Mesendoderm (in vitro differentiated cells): Measurements from ENCODE around the gene PSORS1C2.

Experiments
- DNase-seq: peaks from one replicate; pipeline ENCODE4 v3.0.0; 2013
- H2AK5ac ChIP-seq: 2 replicates; pipeline ENCODE4 v1.6.1; 2013; ENCODE audit warnings: low read length, inconsistent platforms
- H2BK120ac ChIP-seq: 2 replicates; pipeline ENCODE4 v1.6.1; 2013; ENCODE audit warnings: low read depth, mild to moderate bottlenecking, low read length, moderate library complexity, mixed read lengths
- H2BK15ac ChIP-seq: replicated peaks from 2 replicates; pipeline ENCODE4 v1.6.1; 2013; ENCODE audit warnings: low read depth, mild to moderate bottlenecking, moderate library complexity
- H2BK5ac ChIP-seq: 2 replicates; pipeline ENCODE4 v1.6.1; 2013; ENCODE audit warnings: low read length, inconsistent platforms
- H3K18ac ChIP-seq: 2 replicates; pipeline ENCODE4 v1.6.1; 2013; ENCODE audit warnings: mild to moderate bottlenecking, low read length, mixed read lengths
- H3K23ac ChIP-seq: one replicate; pipeline ENCODE4 v1.6.1; 2013; ENCODE audit warnings: low read length
- H3K27ac ChIP-seq: 2 replicates; pipeline ENCODE4 v1.5.1; 2013; ENCODE audit warnings: low read depth, mild to moderate bottlenecking, inconsistent platforms, low read length, moderate library complexity
- H3K27me3 ChIP-seq: 2 replicates; pipeline ENCODE4 v1.6.1; 2013; ENCODE audit warnings: low read length, control low read depth, mild to moderate bottlenecking, inconsistent platforms; ENCODE audit not compliant: insufficient read depth, poor library complexity
- H3K36me3 ChIP-seq: 2 replicates; pipeline ENCODE4 v1.6.1; 2013; ENCODE audit warnings: low read length, inconsistent platforms; ENCODE audit not compliant: control insufficient read depth, insufficient read depth
- H3K4ac ChIP-seq: one replicate; pipeline ENCODE4 v1.6.1; 2013; ENCODE audit warnings: low read depth, mild to moderate bottlenecking, low read length, moderate library complexity
- H3K4me1 ChIP-seq: 2 replicates; pipeline ENCODE4 v1.6.1; 2013; ENCODE audit warnings: low read depth, low read length, inconsistent platforms; ENCODE audit not compliant: control insufficient read depth
- H3K4me2 ChIP-seq: 2 replicates; pipeline ENCODE4 v1.6.1; 2013; ENCODE audit warnings: low read length
- H3K4me3 ChIP-seq: 2 replicates; pipeline ENCODE4 v1.5.1; 2013; ENCODE audit warnings: mild to moderate bottlenecking, low read length
- H3K56ac ChIP-seq: one replicate; pipeline ENCODE4 v1.6.1; 2013; ENCODE audit warnings: low read length
- H3K79me1 ChIP-seq: 2 replicates; pipeline ENCODE4 v1.6.1; 2013; ENCODE audit warnings: low read length, inconsistent platforms
- H3K79me2 ChIP-seq: 2 replicates; pipeline ENCODE4 v1.6.1; 2013; ENCODE audit warnings: mild to moderate bottlenecking, low read length; ENCODE audit not compliant: control insufficient read depth, insufficient read depth
- H3K9ac ChIP-seq: 2 replicates; pipeline ENCODE4 v1.6.1; 2013; ENCODE audit warnings: low read length, inconsistent platforms
- H4K5ac ChIP-seq: one replicate; pipeline ENCODE4 v1.6.1; 2013; ENCODE audit warnings: low read length
- H4K8ac ChIP-seq: one replicate; pipeline ENCODE4 v1.6.1; 2013; ENCODE audit warnings: low read depth, mild to moderate bottlenecking, control low read depth, low read length, moderate library complexity
- WGBS: extraction: QIAGEN DNeasy Blood & Tissue Kit; methylation state at CpG from one replicate; pipeline ENCODE4 v1.1.7; 2013; ENCODE audit warnings: low lambda C conversion rate, missing lambda C conversion rate; ENCODE audit not compliant: insufficient coverage; ENCODE audit errors: extremely low coverage; 5-methylcytosine and 5-hydroxymethylcytosine counted together

Gene PSORS1C2

GRCh38 chr6:31098449-31098938 lies 40.4 kb downstream of the PSORS1C2 start:
- no peak overlapping the region for H2AK5ac ChIP-seq
- DNase-seq: no peak
- no peak overlapping the region for H3K56ac ChIP-seq
- no peak overlapping the region for H3K23ac ChIP-seq
- H3K79me2 ChIP-seq: no peaks in the 10 kb centered on the region
- H3K36me3 ChIP-seq: no peaks in the 10 kb centered on the region
- no peaks in the 10 kb centered on the region for H3K79me1 ChIP-seq
- no peak overlapping the region for H3K9ac ChIP-seq
- no peaks in the 10 kb centered on the region for H3K27me3 ChIP-seq
- H3K27ac ChIP-seq: no peak overlapping the region
- H3K18ac ChIP-seq: no peak overlapping the region
- no peak overlapping the region for H3K4me2 ChIP-seq
- no peak overlapping the region for H4K5ac ChIP-seq
- H2BK5ac ChIP-seq: no peak overlapping the region
- no peak overlapping the region for H2BK15ac ChIP-seq
- no peak overlapping the region for H2BK120ac ChIP-seq
- H3K4me1 ChIP-seq: no peaks in the 10 kb centered on the region
- H4K8ac ChIP-seq: no peak overlapping the region
- no peak overlapping the region for H3K4ac ChIP-seq
- WGBS: no CpG with 5 or more reads among the region's 4 CpGs
- H3K4me3 ChIP-seq: no peak overlapping the region

DNA sequence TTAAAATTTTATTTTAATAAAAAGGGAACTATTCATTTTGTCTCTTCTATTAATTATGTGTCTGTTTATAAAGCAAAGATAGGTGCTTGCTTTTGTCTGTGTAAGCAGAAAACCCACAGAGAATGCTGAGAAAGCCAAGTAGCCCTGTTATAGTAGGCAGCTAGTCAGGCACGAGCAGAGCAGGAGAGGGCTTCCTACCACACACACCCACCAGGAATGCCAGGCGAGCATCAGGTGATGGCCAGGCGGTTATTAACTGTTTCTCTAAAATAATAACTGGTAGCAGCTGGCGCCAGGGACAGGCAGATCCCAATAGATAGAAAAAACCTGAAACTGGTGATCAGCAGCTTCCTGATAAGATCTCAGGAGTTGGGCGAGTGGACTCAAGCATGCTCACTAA lies 42.2 kb downstream of the PSORS1C2 start:
- no peaks in the 10 kb centered on the region for H3K79me2 ChIP-seq
- no peak overlapping the region for H3K9ac ChIP-seq
- no peak overlapping the region for H2BK120ac ChIP-seq
- no peak overlapping the region for H3K18ac ChIP-seq
- H4K5ac ChIP-seq: no peak overlapping the region
- no peak overlapping the region for H2BK15ac ChIP-seq
- no peak overlapping the region for H3K27ac ChIP-seq
- no peaks in the 10 kb centered on the region for H3K27me3 ChIP-seq
- no CpG with 5 or more reads among the region's 5 CpGs for WGBS
- DNase-seq: no peak
- H2AK5ac ChIP-seq: no peak overlapping the region
- H3K4ac ChIP-seq: no peak overlapping the region
- no peak overlapping the region for H4K8ac ChIP-seq
- H3K4me2 ChIP-seq: no peak overlapping the region
- H3K23ac ChIP-seq: no peak overlapping the region
- no peak overlapping the region for H2BK5ac ChIP-seq
- H3K4me3 ChIP-seq: no peak overlapping the region
- H3K56ac ChIP-seq: no peak overlapping the region
- H3K79me1 ChIP-seq: no peaks in the 10 kb centered on the region
- H3K36me3 ChIP-seq: no peaks in the 10 kb centered on the region
- no peaks in the 10 kb centered on the region for H3K4me1 ChIP-seq

DNA sequence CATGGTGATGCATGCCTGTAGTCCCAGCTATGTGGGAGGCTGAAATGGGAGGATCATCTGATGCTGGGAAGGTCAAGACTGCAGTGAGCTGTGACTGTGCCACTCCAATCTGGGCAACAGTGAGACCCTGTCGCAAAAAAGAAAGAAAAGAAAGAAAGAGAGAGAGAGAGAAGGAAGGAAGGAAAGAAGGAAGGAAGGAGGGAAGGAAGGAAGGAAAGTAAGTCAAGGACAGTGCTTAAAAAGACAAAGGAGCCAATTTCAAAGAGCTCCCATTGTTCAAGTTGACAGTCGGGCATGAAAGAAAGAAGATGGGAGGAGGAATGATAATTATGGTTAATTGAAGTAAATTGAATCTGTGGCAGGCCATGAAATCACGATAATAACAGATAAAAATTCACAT lies 42.7 kb downstream of the PSORS1C2 start:
- Histone ChIP-seq H2BK5ac (no peak overlapping the region), H2BK15ac (no peak overlapping the region), H3K18ac (no peak overlapping the region), H3K4me1 (no peaks in the 10 kb centered on the region), H3K27ac (no peak overlapping the region), H3K79me2 (no peaks in the 10 kb centered on the region), H3K4ac (no peak overlapping the region), H2BK120ac (no peak overlapping the region), H3K36me3 (no peaks in the 10 kb centered on the region), H3K4me2 (no peak overlapping the region), H3K79me1 (no peaks in the 10 kb centered on the region), H4K5ac (no peak overlapping the region), H3K56ac (no peak overlapping the region), H4K8ac (no peak overlapping the region), H3K27me3 (no peaks in the 10 kb centered on the region), H3K9ac (no peak overlapping the region), H3K23ac (no peak overlapping the region), H2AK5ac (no peak overlapping the region), H3K4me3 (no peak overlapping the region)
- DNase-seq: no peak
- no CpG with 5 or more reads among the region's 3 CpGs for WGBS

GRCh38 chr6:31094389-31094881 lies 44.4 kb downstream of the PSORS1C2 start:
- no CpG with 5 or more reads among the region's 3 CpGs for WGBS
- no peak overlapping the region for H2BK15ac ChIP-seq
- H3K56ac ChIP-seq: no peak overlapping the region
- H2AK5ac ChIP-seq: no peak overlapping the region
- H3K9ac ChIP-seq: no peak overlapping the region
- no peaks in the 10 kb centered on the region for H3K36me3 ChIP-seq
- no peak overlapping the region for H3K4ac ChIP-seq
- DNase-seq: no peak
- no peak overlapping the region for H2BK5ac ChIP-seq
- no peak overlapping the region for H2BK120ac ChIP-seq
- no peaks in the 10 kb centered on the region for H3K79me2 ChIP-seq
- no peaks in the 10 kb centered on the region for H3K4me1 ChIP-seq
- no peak overlapping the region for H4K5ac ChIP-seq
- no peak overlapping the region for H3K4me2 ChIP-seq
- no peak overlapping the region for H3K18ac ChIP-seq
- no peaks in the 10 kb centered on the region for H3K27me3 ChIP-seq
- no peak overlapping the region for H3K27ac ChIP-seq
- H3K79me1 ChIP-seq: no peaks in the 10 kb centered on the region
- H3K23ac ChIP-seq: no peak overlapping the region
- no peak overlapping the region for H3K4me3 ChIP-seq
- H4K8ac ChIP-seq: no peak overlapping the region

GRCh38 chr6:31092769-31093505 lies 45.9 kb downstream of the PSORS1C2 start:
- Histone ChIP-seq H2BK15ac (no peak overlapping the region), H3K4me3 (no peak overlapping the region), H3K79me2 (no peaks in the 10 kb centered on the region), H2BK5ac (no peak overlapping the region), H3K23ac (no peak overlapping the region), H3K27ac (no peak overlapping the region), H3K36me3 (no peaks in the 10 kb centered on the region), H3K4ac (no peak overlapping the region), H3K4me1 (no peaks in the 10 kb centered on the region), H4K8ac (no peak overlapping the region), H3K56ac (no peak overlapping the region), H3K9ac (no peak overlapping the region), H4K5ac (no peak overlapping the region), H3K27me3 (no peaks in the 10 kb centered on the region), H2AK5ac (no peak overlapping the region), H2BK120ac (no peak overlapping the region), H3K4me2 (no peak overlapping the region), H3K18ac (no peak overlapping the region), H3K79me1 (no peaks in the 10 kb centered on the region)
- no CpG with 5 or more reads among the region's 12 CpGs for WGBS
- DNase-seq: no peak

DNA sequence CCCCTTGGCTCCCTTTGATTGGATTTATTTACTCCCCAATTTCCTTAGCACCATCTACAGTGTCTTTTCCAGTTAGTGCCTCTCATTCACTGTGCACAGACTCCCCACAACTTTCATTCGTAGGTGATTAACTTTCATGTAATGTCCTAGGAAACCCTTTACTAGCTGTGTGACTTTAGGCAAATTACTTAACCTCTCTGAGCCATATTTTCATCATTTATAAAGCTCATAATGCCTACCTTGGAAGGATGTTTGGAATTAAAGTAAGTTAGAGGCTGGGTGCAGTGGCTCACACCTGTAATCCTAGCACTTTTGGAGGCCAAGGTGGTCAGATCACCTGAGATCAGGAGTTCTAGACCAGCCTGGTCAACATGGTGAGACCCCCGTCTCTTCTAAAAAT lies 46.6 kb downstream of the PSORS1C2 start:
- no peak overlapping the region for H4K5ac ChIP-seq
- no peak overlapping the region for H3K4me2 ChIP-seq
- no CpG with 5 or more reads among the region's 2 CpGs for WGBS

More for the DNA sequence above, 46.6 kb downstream of the PSORS1C2 start:
- no peaks in the 10 kb centered on the region for H3K27me3 ChIP-seq
- no peak overlapping the region for H3K4ac ChIP-seq
- H3K79me2 ChIP-seq: no peaks in the 10 kb centered on the region
- H3K18ac ChIP-seq: no peak overlapping the region
- no peak overlapping the region for H3K4me3 ChIP-seq
- no peak overlapping the region for H3K27ac ChIP-seq
- no peak overlapping the region for H3K23ac ChIP-seq
- no peak overlapping the region for H3K9ac ChIP-seq
- H3K36me3 ChIP-seq: no peaks in the 10 kb centered on the region
- H2BK15ac ChIP-seq: no peak overlapping the region
- no peak overlapping the region for H2BK5ac ChIP-seq
- H3K79me1 ChIP-seq: no peaks in the 10 kb centered on the region
- no peak overlapping the region for H2AK5ac ChIP-seq
- no peaks in the 10 kb centered on the region for H3K4me1 ChIP-seq
- no peak overlapping the region for H2BK120ac ChIP-seq
- no peak overlapping the region for H3K56ac ChIP-seq
- no peak for DNase-seq
- no peak overlapping the region for H4K8ac ChIP-seq
